ENCODE data around the gene G3BP1.

Gene G3BP1

GRCh38 chr5:151740958-151741373 lies 30.8 kb upstream of the G3BP1 start:
- peak overlapping the region; percentile 20; the same call in 1 of the 2 replicates for H3K4me3 ChIP-seq (ENCODE audit: low read depth, low read length)

GRCh38 chr5:151741678-151742423 lies 29.9 kb upstream of the G3BP1 start:
- H3K4me3 ChIP-seq (ENCODE audit: low read depth, low read length) = no peak overlapping the region
- TF ChIP-seq CTCF (IDR thresholded peaks at IDR 0.05; ENCODE audit: low read depth, low read length) = no peak

More at GRCh38 chr5:151740958-151741373, 30.8 kb upstream of the G3BP1 start:
- no peak for TF ChIP-seq CTCF (IDR thresholded peaks at IDR 0.05; ENCODE audit: low read depth, low read length)

- no peak overlapping the region for H3K4me3 ChIP-seq (ENCODE audit: low read depth, low read length)
- peak; percentile 73 for TF ChIP-seq CTCF (IDR thresholded peaks at IDR 0.05; ENCODE audit: low read depth, low read length)
Measured at GRCh38 chr5:151742870-151743294, 28.9 kb upstream of the G3BP1 start.

- H3K4me3 ChIP-seq (ENCODE audit: low read depth, low read length) = no peak overlapping the region
- no peak for TF ChIP-seq CTCF (IDR thresholded peaks at IDR 0.05; ENCODE audit: low read depth, low read length)
Measured at GRCh38 chr5:151743530-151743929, 28.2 kb upstream of the G3BP1 start.

- TF ChIP-seq CTCF (IDR thresholded peaks at IDR 0.05; ENCODE audit: low read depth, low read length) = no peak
- H3K4me3 ChIP-seq (ENCODE audit: low read depth, low read length) = no peak overlapping the region
Measured at GRCh38 chr5:151745071-151745705, 26.6 kb upstream of the G3BP1 start.

- TF ChIP-seq CTCF (IDR thresholded peaks at IDR 0.05; ENCODE audit: low read depth, low read length) = no peak
- H3K4me3 ChIP-seq (ENCODE audit: low read depth, low read length) = no peak overlapping the region
Measured at GRCh38 chr5:151750121-151750520, 21.6 kb upstream of the G3BP1 start.

GRCh38 chr5:151751091-151751490 lies 20.7 kb upstream of the G3BP1 start:
- no peak overlapping the region for H3K4me3 ChIP-seq (ENCODE audit: low read depth, low read length)
- TF ChIP-seq CTCF (IDR thresholded peaks at IDR 0.05; ENCODE audit: low read depth, low read length) = no peak

Measured in WI38 (cell line).